Heart left ventricle (tissue), 13 donors: ENCODE measurements around the gene ALDOC.

Experiments
- CTCF ChIP-seq, 12 donors: fragments of 200-600 bp; sonication (generic) in 4 of 12; IDR thresholded peaks; one replicate each; pipeline versions ENCODE4 v1.5.0 to v1.8.0; 2018 to 2022; ENCODE audit warnings: antibody characterized with exemption in 12 of 12, mild to moderate bottlenecking in 5 of 12
- POLR2A ChIP-seq, 2 donors: fragments of 450-650 bp; IDR thresholded peaks; one replicate each; pipeline ENCODE4 v1.6.1; 2017; ENCODE audit warnings: antibody characterized with exemption in 2 of 2, mild to moderate bottlenecking in 2 of 2, moderate library complexity in 2 of 2
- donor health status: ischemic (EF 13 %, LVEDD 7.1; RV severe dilation, severe dysfunction).
- donor health status: DM: no; HTN: yes; CAD: no.
- donor health status: DM: no; HTN: no; CAD: no.
- donor health status: ischemic (EF 25% LVEDD 6.9; RV normal size, moderate dysfunction).
- donor health status: ischemic (EF 25% LVEDD 5.7; RV mildly dilated, moderate dysfunction).
- donor health status: ischemic (EF 35%, LVEDD 5.7; RV mildly dilated, moderate dysfunction).
- donor health status: nonischemic (EF 11% LVEDD 7.7; RV severe dilation, severe dysfunction).
- donor health status: DM: yes; HTN: yes; CAD: no.
- donor health status: PGD.
- donor health status: ischemic (EF 29% LVEDD 5.4; RV normal size, mild dysfunction).
- donor health status: nonischemic (EF 23%, LVEDD 6.1; RV moderate dilation, normal function).

- no peak for TF ChIP-seq CTCF (IDR thresholded peaks at IDR 0.05)
- TF ChIP-seq POLR2A (IDR thresholded peaks at IDR 0.05): no peak
Measured at GRCh38 chr17:28526381-28526780, 50.3 kb downstream of the ALDOC start.
